Measurements from ENCODE around the gene RASGRP4. TPM values are rescaled to one million over a fixed set of nuclear protein-coding genes. Genes with fewer than 3 reads are reported as not detected.

RASGRP4 gene
- polyA plus RNA-seq, 3 donors = 30.2 to 141 (median 50.3) TPM

DNA sequence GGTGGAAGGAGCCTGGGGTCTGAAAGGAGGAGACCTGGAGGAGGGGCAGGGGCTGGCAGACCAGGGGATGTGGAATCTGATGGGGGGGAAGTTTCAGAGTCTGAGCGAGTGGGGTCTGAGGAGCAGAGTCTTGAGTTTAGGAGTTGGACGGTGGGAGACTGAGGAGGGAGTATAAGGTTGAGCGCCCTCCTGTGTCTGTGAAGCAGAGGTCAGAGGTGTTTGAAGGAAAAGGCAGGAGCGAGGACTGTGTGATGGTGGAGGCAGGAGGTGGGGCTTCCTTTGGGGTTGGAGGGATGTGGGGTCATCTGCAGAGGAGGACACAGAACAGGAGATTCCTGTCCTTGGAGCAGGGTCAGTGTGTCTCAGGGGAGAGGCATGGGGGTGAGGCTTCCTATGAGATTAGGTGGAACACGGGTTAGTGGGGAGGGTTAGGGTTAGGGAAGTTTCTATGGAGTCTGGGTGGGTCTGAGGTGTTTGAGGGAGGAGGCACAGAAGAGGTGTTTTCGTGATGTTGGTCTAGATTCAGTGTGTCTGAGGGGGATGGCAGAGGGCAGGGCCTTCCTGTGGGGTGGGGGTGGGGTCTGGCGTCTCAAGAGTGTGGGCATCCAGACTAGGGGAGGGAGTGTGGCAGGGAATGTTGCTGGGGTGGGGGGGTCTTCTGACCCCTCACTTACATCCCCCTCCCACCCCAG lies 15.8 kb upstream of the RASGRP4 start:
- Histone ChIP-seq H3K4me1 (ENCODE audit: control insufficient read depth in 1 of 2, insufficient read depth in 2 of 2, low read length in 2 of 2) (no peaks in the 10 kb centered on the region), H2AFZ (ENCODE audit: insufficient read depth, low read depth, low read length, poor library complexity, severe bottlenecking) (peak overlapping the region; percentile 56), H3K4me3 (replicated peaks in 1 of 3; ENCODE audit: low read depth in 2 of 3, low read length in 3 of 3) (no peak overlapping the region), H4K20me1 (ENCODE audit: insufficient read depth, low read length) (no peaks in the 10 kb centered on the region), H3K9me3 (replicated peaks in 1 of 2; ENCODE audit: control insufficient read depth in 1 of 2, insufficient read depth in 1 of 2, low read length in 2 of 2) (no peaks in the 10 kb centered on the region), H3K27me3 (ENCODE audit: control insufficient read depth in 2 of 2, insufficient read depth in 2 of 2, low read length in 2 of 2) (no peaks in the 10 kb centered on the region), H3K4me2 (replicated peaks; ENCODE audit: extremely low read depth, low read length, poor library complexity, severe bottlenecking) (no peak overlapping the region), H3K36me3 (replicated peaks in 1 of 2; ENCODE audit: control insufficient read depth in 1 of 2, insufficient read depth in 2 of 2, low read length in 2 of 2) (no peaks in the 10 kb centered on the region), H3K27ac (ENCODE audit: low read depth in 1 of 2, low read length in 2 of 2) (no peak overlapping the region), H3K79me2 (ENCODE audit: insufficient read depth, low read length) (no peaks in the 10 kb centered on the region), H3K9ac (ENCODE audit: insufficient read depth, low read length, poor library complexity, severe bottlenecking) (no peak overlapping the region)
- Mint-ChIP-seq H3K36me3 (no peaks in the 10 kb centered on the region), H3K9me3 (peaks cover 0 to 3% (median 0%) of the 10 kb centered on the region in 7 donors), H3K27ac (peak overlapping the region in 2 of 7 donors; percentile 32 to 71), H3K27me3 (ENCODE audit: low read depth in 3 of 3) (peaks cover 2 to 10% (median 5%) of the 10 kb centered on the region in 3 donors), H3K4me1 (peaks cover 3% of the 10 kb centered on the region), H3K4me3 (no peak overlapping the region)
- 44% methylated on average over 6 of the region's 7 CpGs for WGBS (ENCODE audit: insufficient coverage)
- peak; percentile 10 for TF ChIP-seq CTCF (IDR thresholded peaks at IDR 0.05)
- peak in 1 of 3 donors; percentile 29 for DNase-seq
- intact Hi-C loops (cut with micrococcal nuclease) = no loop called here

GRCh38 chr19:38440592-38440991 lies 14.6 kb upstream of the RASGRP4 start:
- peaks cover 2 to 10% (median 5%) of the 10 kb centered on the region in 3 donors for H3K27me3 Mint-ChIP-seq (ENCODE audit: low read depth in 3 of 3)
- H3K4me3 Mint-ChIP-seq = no peak overlapping the region
- Histone ChIP-seq H3K9ac (ENCODE audit: insufficient read depth, low read length, poor library complexity, severe bottlenecking) (no peak overlapping the region), H3K4me2 (replicated peaks; ENCODE audit: extremely low read depth, low read length, poor library complexity, severe bottlenecking) (no peak overlapping the region), H3K27ac (ENCODE audit: low read depth in 1 of 2, low read length in 2 of 2) (no peak overlapping the region), H4K20me1 (ENCODE audit: insufficient read depth, low read length) (no peaks in the 10 kb centered on the region), H3K9me3 (replicated peaks in 1 of 2; ENCODE audit: control insufficient read depth in 1 of 2, insufficient read depth in 1 of 2, low read length in 2 of 2) (no peaks in the 10 kb centered on the region), H3K4me3 (replicated peaks in 1 of 3; ENCODE audit: low read depth in 2 of 3, low read length in 3 of 3) (no peak overlapping the region), H2AFZ (ENCODE audit: insufficient read depth, low read depth, low read length, poor library complexity, severe bottlenecking) (no peak overlapping the region), H3K27me3 (ENCODE audit: control insufficient read depth in 2 of 2, insufficient read depth in 2 of 2, low read length in 2 of 2) (no peaks in the 10 kb centered on the region), H3K79me2 (ENCODE audit: insufficient read depth, low read length) (no peaks in the 10 kb centered on the region), H3K36me3 (replicated peaks in 1 of 2; ENCODE audit: control insufficient read depth in 1 of 2, insufficient read depth in 2 of 2, low read length in 2 of 2) (no peaks in the 10 kb centered on the region), H3K4me1 (ENCODE audit: control insufficient read depth in 1 of 2, insufficient read depth in 2 of 2, low read length in 2 of 2) (no peaks in the 10 kb centered on the region)
- intact Hi-C loops (cut with micrococcal nuclease) = no loop called here
- H3K27ac Mint-ChIP-seq = no peak overlapping the region
- DNase-seq = no peak
- H3K4me1 Mint-ChIP-seq = peaks cover 3% of the 10 kb centered on the region
- no peak for TF ChIP-seq CTCF (IDR thresholded peaks at IDR 0.05)
- no peaks in the 10 kb centered on the region for H3K36me3 Mint-ChIP-seq
- H3K9me3 Mint-ChIP-seq = peaks cover 0 to 3% (median 0%) of the 10 kb centered on the region in 7 donors
- WGBS (ENCODE audit: insufficient coverage) = 89% methylated on average over 13 of the region's 14 CpGs

Data from CD14-positive monocyte (primary cell).